Placental pericyte (primary cell): Measurements from ENCODE around the gene KRT31. TPM values are rescaled to one million over a fixed set of nuclear protein-coding genes. Genes with fewer than 3 reads are reported as not detected.

Source experiments
- total RNA-seq: library from RNA; depleted of rRNA; stranded (reverse); fragments of >200 nt; gene quantifications from 2 replicates; pipeline ENCODE4 v1.2.3, GENCODE V29; 2012

Gene KRT31
- total RNA-seq = not detected in 2 replicates

GRCh38 chr17:41396996-41397660 lies at the start of gene KRT31:
TSS of gene KRT31 (minus strand) at chr17:41397608. CDS start at chr17:41397539, 69 bp downstream.

GRCh38 chr17:41440531-41441033 lies 43.2 kb upstream of the KRT31 start, which contains the start of gene KRT38:
TSS of gene KRT38 (minus strand) at chr17:41440983. CDS start at chr17:41440921, 62 bp downstream.

GRCh38 chr17:41424111-41424635 lies 26.8 kb upstream of the KRT31 start, which contains the start of gene KRT37:
TSS of gene KRT37 (minus strand) at chr17:41424585. CDS start at chr17:41424523, 62 bp downstream.

GRCh38 chr17:41381943-41382342 lies 15.5 kb downstream of the KRT31 start, which contains the start of gene KRT34:
TSS of gene KRT34 (minus strand) at chr17:41382306. CDS start at chr17:41382246, 60 bp downstream.

GRCh38 chr17:41369713-41370112 lies 27.7 kb downstream of the KRT31 start, which contains the start of gene KRT33B:
TSS of gene KRT33B (minus strand) at chr17:41369813. CDS start at chr17:41369750, 63 bp downstream.

GRCh38 chr17:41350381-41350878 lies 47.0 kb downstream of the KRT31 start, which contains the start of gene KRT33A:
TSS of gene KRT33A (minus strand) at chr17:41350828. CDS start at chr17:41350767, 61 bp downstream.

Other genes with a start within 250 kb of the KRT31 start
- not detected in 2 replicates for gene KRTAP4-5, start 247.8 kb downstream of the KRT31 start, total RNA-seq
- gene KRTAP4-4, start 236.9 kb downstream of the KRT31 start, total RNA-seq = not detected in 2 replicates
- not detected in 2 replicates for gene KRTAP4-3, start 229.4 kb downstream of the KRT31 start, total RNA-seq
- gene KRTAP4-2, start 219.4 kb downstream of the KRT31 start, total RNA-seq = not detected in 2 replicates
- not detected in 2 replicates for gene KRTAP4-1, start 212.7 kb downstream of the KRT31 start, total RNA-seq
- not detected in 2 replicates for gene KRTAP9-1, start 207.7 kb downstream of the KRT31 start, total RNA-seq
- not detected in 2 replicates for gene KRTAP9-2, start 171.0 kb downstream of the KRT31 start, total RNA-seq
- not detected in 2 replicates for gene KRTAP9-3, start 165.2 kb downstream of the KRT31 start, total RNA-seq
- gene KRTAP9-8, start 159.6 kb downstream of the KRT31 start, total RNA-seq = not detected in 2 replicates
- gene KRTAP9-4, start 147.9 kb downstream of the KRT31 start, total RNA-seq = not detected in 2 replicates
- not detected in 2 replicates for gene KRTAP9-9, start 142.2 kb downstream of the KRT31 start, total RNA-seq
- not detected in 2 replicates for gene KRTAP9-6, start 132.2 kb downstream of the KRT31 start, total RNA-seq
- gene KRTAP9-7, start 121.9 kb downstream of the KRT31 start, total RNA-seq = not detected in 2 replicates
- gene KRTAP29-1, start 94.8 kb downstream of the KRT31 start, total RNA-seq = not detected in 2 replicates
- not detected in 2 replicates for gene KRTAP16-1, start 88.3 kb downstream of the KRT31 start, total RNA-seq
- not detected in 2 replicates for gene KRTAP17-1, start 81.9 kb downstream of the KRT31 start, total RNA-seq
- gene KRT33A, start 46.8 kb downstream of the KRT31 start, total RNA-seq = not detected in 2 replicates
- not detected in 2 replicates for gene KRT33B, start 27.8 kb downstream of the KRT31 start, total RNA-seq
- gene KRT34, start 15.3 kb downstream of the KRT31 start, total RNA-seq = 2.2 and 4.7 TPM in 2 replicates
- gene KRT37, start 27.0 kb upstream of the KRT31 start, total RNA-seq = not detected in 2 replicates
- gene KRT38, start 43.4 kb upstream of the KRT31 start, total RNA-seq = under 0.01 TPM in 1 of 2 replicates, not detected in the other
- gene KRT32, start 69.8 kb upstream of the KRT31 start, total RNA-seq = not detected in 2 replicates
- not detected in 2 replicates for gene KRT35, start 83.5 kb upstream of the KRT31 start, total RNA-seq
- gene KRT36, start 92.3 kb upstream of the KRT31 start, total RNA-seq = 0.22 TPM in 1 of 2 replicates, not detected in the other
- not detected in 2 replicates for gene KRT13, start 108.0 kb upstream of the KRT31 start, total RNA-seq
- 3.3 TPM in 1 of 2 replicates, not detected in the other for gene KRT15, start 121.3 kb upstream of the KRT31 start, total RNA-seq
- 154 and 259 TPM in 2 replicates for gene KRT19, start 130.7 kb upstream of the KRT31 start, total RNA-seq
- not detected in 2 replicates for gene KRT9, start 174.5 kb upstream of the KRT31 start, total RNA-seq
- 1.0 TPM in 1 of 2 replicates, not detected in the other for gene KRT14, start 189.3 kb upstream of the KRT31 start, total RNA-seq
- gene KRT16, start 215.2 kb upstream of the KRT31 start, total RNA-seq = not detected in 2 replicates
- gene KRT17, start 227.0 kb upstream of the KRT31 start, total RNA-seq = 0.66 and 5.2 TPM in 2 replicates